Mammary epithelial cell (primary cell): ENCODE measurements around the gene SEZ6L2.

Source experiments
- EZH2 ChIP-seq: IDR thresholded peaks from 2 replicates; pipeline ENCODE4 v1.6.1; 2012; ENCODE audit warnings: low read length, inconsistent platforms, borderline replicate concordance
- TF ChIP-seq, protein P1 (sequence below), 2 donors: IDR thresholded peaks in 1 of 2; conservative IDR thresholded peaks in 1 of 2; 2 replicates each; pipeline ENCODE4 v1.5.1; 2011 to 2012; ENCODE audit warnings: inconsistent platforms in 2 of 2, low read length in 2 of 2, mild to moderate bottlenecking in 2 of 2, control low read depth in 1 of 2, low read depth in 1 of 2; ENCODE audit not compliant: insufficient read depth in 1 of 2; ENCODE audit errors: extremely low read depth in 1 of 2

GRCh38 chr16:29858974-29859373 lies 40.4 kb downstream of the SEZ6L2 start:
- TF ChIP-seq, protein P1, sequence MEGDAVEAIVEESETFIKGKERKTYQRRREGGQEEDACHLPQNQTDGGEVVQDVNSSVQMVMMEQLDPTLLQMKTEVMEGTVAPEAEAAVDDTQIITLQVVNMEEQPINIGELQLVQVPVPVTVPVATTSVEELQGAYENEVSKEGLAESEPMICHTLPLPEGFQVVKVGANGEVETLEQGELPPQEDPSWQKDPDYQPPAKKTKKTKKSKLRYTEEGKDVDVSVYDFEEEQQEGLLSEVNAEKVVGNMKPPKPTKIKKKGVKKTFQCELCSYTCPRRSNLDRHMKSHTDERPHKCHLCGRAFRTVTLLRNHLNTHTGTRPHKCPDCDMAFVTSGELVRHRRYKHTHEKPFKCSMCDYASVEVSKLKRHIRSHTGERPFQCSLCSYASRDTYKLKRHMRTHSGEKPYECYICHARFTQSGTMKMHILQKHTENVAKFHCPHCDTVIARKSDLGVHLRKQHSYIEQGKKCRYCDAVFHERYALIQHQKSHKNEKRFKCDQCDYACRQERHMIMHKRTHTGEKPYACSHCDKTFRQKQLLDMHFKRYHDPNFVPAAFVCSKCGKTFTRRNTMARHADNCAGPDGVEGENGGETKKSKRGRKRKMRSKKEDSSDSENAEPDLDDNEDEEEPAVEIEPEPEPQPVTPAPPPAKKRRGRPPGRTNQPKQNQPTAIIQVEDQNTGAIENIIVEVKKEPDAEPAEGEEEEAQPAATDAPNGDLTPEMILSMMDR (conservative IDR thresholded peaks at IDR 0.05 in 1 of 2, IDR thresholded peaks at IDR 0.05 in 1 of 2; ENCODE audit: extremely low read depth in 1 of 2, insufficient read depth in 1 of 2, low read depth in 1 of 2, low read length in 2 of 2), result no peak
- TF ChIP-seq EZH2, result no peak
